Endothelial cell of umbilical vein (primary cell): Measurements from ENCODE around the gene TMEFF2. TPM values are rescaled to one million over a fixed set of nuclear protein-coding genes. Genes with fewer than 3 reads are reported as not detected.

Source experiments
- BruUV-seq: library from RNA; stranded (reverse); fragments of 400-500 nt; replicated peaks from 2 replicates; lab custom pipeline; 2021; lab: Mats Ljungman, UMichigan
- CTCF ChIA-PET: fragments of 300-600, 350-600 bp; sonication (Branson Sonifier 250); formaldehyde crosslinking; loops from one replicate; lab custom pipeline; 2021; ENCODE audit warnings: antibody characterized with exemption, inconsistent platforms; lab: Charles Lee
- POLR2A ChIA-PET: fragments of 300-600, 350-600 bp; sonication (Branson Sonifier 250); formaldehyde crosslinking; loops from one replicate; lab custom pipeline; 2021; ENCODE audit warnings: antibody characterized with exemption, inconsistent platforms; lab: Charles Lee
- DNase-seq: peaks from one replicate; pipeline ENCODE4 v3.0.0-alpha.2; 2011; ENCODE audit warnings: low read depth, low spot score
- FAIRE-seq: peaks from 2 replicates; lab custom pipeline; 2011; peaks lifted over from hg19 to GRCh38; lab: Jason Lieb, UNC
- H2AFZ ChIP-seq: 2 replicates; pipeline ENCODE4 v1.6.0; 2012; ENCODE audit warnings: low read depth, low read length, control low read depth, inconsistent platforms
- H3K27ac ChIP-seq: 2 replicates; pipeline ENCODE4 v1.5.1; 2011; ENCODE audit warnings: low read depth, mild to moderate bottlenecking, control low read depth, low read length, moderate library complexity; ENCODE audit not compliant: insufficient read depth
- H3K27me3 ChIP-seq, 2 experiments: 2 replicates each; pipeline versions ENCODE4 v1.6.0 to v1.6.1; 2011; ENCODE audit warnings: low read length in 2 of 2, mixed read lengths in 1 of 2; ENCODE audit not compliant: control insufficient read depth in 2 of 2, insufficient read depth in 2 of 2
- H3K36me3 ChIP-seq, 2 experiments: 2 replicates in 1 of 2; 3 replicates in 1 of 2; pipeline ENCODE4 v1.5.1; 2011; ENCODE audit warnings: low read length in 2 of 2, mild to moderate bottlenecking in 1 of 2, moderate library complexity in 1 of 2; ENCODE audit not compliant: control insufficient read depth in 2 of 2, insufficient read depth in 2 of 2; ENCODE audit errors: extremely low read depth in 1 of 2
- H3K4me1 ChIP-seq: 3 replicates; pipeline ENCODE4 v1.5.1; 2011; ENCODE audit warnings: mild to moderate bottlenecking, low read length; ENCODE audit not compliant: control insufficient read depth, insufficient read depth; ENCODE audit errors: extremely low read depth
- H3K4me2 ChIP-seq: 2 replicates; pipeline ENCODE4 v1.6.1; 2011; ENCODE audit warnings: low read length, control low read depth, mixed read lengths; ENCODE audit not compliant: insufficient read depth
- H3K4me3 ChIP-seq, 3 experiments: fragments of 200-600 bp in 1 of 3; sonication (generic), shearing (Covaris generic) in 1 of 3; replicated peaks in 1 of 3; 2 replicates each; pipeline ENCODE4 v1.5.1; 2011 to 2016; ENCODE audit warnings: control low read depth in 3 of 3, low read length in 3 of 3, mild to moderate bottlenecking in 2 of 3, inconsistent platforms in 1 of 3, low read depth in 1 of 3, moderate library complexity in 1 of 3; ENCODE audit not compliant: insufficient read depth in 1 of 3
- H3K79me2 ChIP-seq: 2 replicates; pipeline ENCODE4 v1.6.0; 2012; ENCODE audit warnings: low read length, inconsistent platforms; ENCODE audit not compliant: control insufficient read depth, insufficient read depth
- H3K9ac ChIP-seq: replicated peaks from 2 replicates; pipeline ENCODE3; 2011; ENCODE audit warnings: low read length, control low read depth; ENCODE audit not compliant: insufficient read depth; ENCODE audit errors: extremely low read depth
- H3K9me1 ChIP-seq: replicated peaks from 3 replicates; pipeline ENCODE4 v1.6.0; 2011; ENCODE audit warnings: mild to moderate bottlenecking, low read length; ENCODE audit not compliant: control insufficient read depth, insufficient read depth; ENCODE audit errors: extremely low read depth
- H3K9me3 ChIP-seq: replicated peaks from 2 replicates; pipeline ENCODE4 v1.5.1; 2012; ENCODE audit warnings: low read length, inconsistent platforms; ENCODE audit not compliant: control insufficient read depth, insufficient read depth
- H4K20me1 ChIP-seq: replicated peaks from 2 replicates; pipeline ENCODE3; 2011; ENCODE audit warnings: mild to moderate bottlenecking, low read length; ENCODE audit not compliant: control insufficient read depth, insufficient read depth; ENCODE audit errors: extremely low read depth
- CTCF ChIP-seq, 2 donors: IDR thresholded peaks; 1 replicate in 1 of 2; 2 replicates in 1 of 2; pipeline ENCODE4 v1.5.1; 2011; ENCODE audit warnings: low read length in 2 of 2, mild to moderate bottlenecking in 2 of 2, moderate library complexity in 2 of 2, control low read depth in 1 of 2, inconsistent platforms in 1 of 2, low read depth in 1 of 2; ENCODE audit not compliant: insufficient read depth in 1 of 2; ENCODE audit errors: extremely low read depth in 1 of 2
- EZH2 ChIP-seq: IDR thresholded peaks from 2 replicates; pipeline ENCODE4 v1.6.1; 2012; ENCODE audit warnings: borderline replicate concordance, low read depth, mild to moderate bottlenecking, moderate library complexity, low read length, inconsistent platforms; ENCODE audit not compliant: severe bottlenecking
- FOS ChIP-seq: IDR thresholded peaks from 2 replicates; pipeline ENCODE4 v1.6.1; 2011; ENCODE audit warnings: mild to moderate bottlenecking, low read length, moderate library complexity, borderline replicate concordance; ENCODE audit not compliant: insufficient read depth
- GATA2 ChIP-seq: IDR thresholded peaks from 2 replicates; pipeline ENCODE4 v1.7.0; 2011; ENCODE audit warnings: low read depth, mild to moderate bottlenecking, moderate library complexity, mixed read lengths, low read length; ENCODE audit not compliant: insufficient read length, insufficient read depth
- JUN ChIP-seq: IDR thresholded peaks from 2 replicates; pipeline ENCODE4 v1.6.1; 2011; ENCODE audit warnings: borderline replicate concordance, low read depth; ENCODE audit not compliant: insufficient read length, insufficient read depth
- MAX ChIP-seq: IDR thresholded peaks from 2 replicates; pipeline ENCODE4 v1.6.1; 2011; ENCODE audit not compliant: insufficient read depth, insufficient read length
- MYC ChIP-seq: IDR thresholded peaks from one replicate; pipeline ENCODE4 v1.6.1; 2011; ENCODE audit warnings: mild to moderate bottlenecking, low read depth, low read length
- POLR2A ChIP-seq: IDR thresholded peaks from 2 replicates; pipeline ENCODE4 v1.6.1; 2012; ENCODE audit warnings: low read depth, mild to moderate bottlenecking, control low read depth, low read length
- POLR2AphosphoS5 ChIP-seq: IDR thresholded peaks from 2 replicates; pipeline ENCODE4 v1.6.1; 2012; ENCODE audit warnings: low read depth, mild to moderate bottlenecking, control low read depth, low read length, moderate library complexity; ENCODE audit not compliant: insufficient read depth
- dilution Hi-C: fragments of 300-500 bp; cut with MboI; formaldehyde crosslinking; loops from one replicate; pipeline ENCODE4 v1.15.0; 2019; ENCODE audit warnings: low sequenced_read_pairs; ENCODE audit not compliant: extremely low pct_ligation_motif_present
- intact Hi-C: fragments of 100-400 bp; cut with micrococcal nuclease; formaldehyde crosslinking; loops from one replicate; pipeline ENCODE4 v1.10.0; 2022
- polyA plus RNA-seq, 4 experiments: library from polyadenylated mRNA; depleted of rRNA in 3 of 4; stranded (reverse) in 3 of 4; unstranded in 1 of 4; fragments of >200 nt; gene quantifications; 2 replicates each; pipeline versions ENCODE4 v1.2.1 to v1.2.3, GENCODE V29; 2011 to 2012; ENCODE audit warnings: missing spikeins in 1 of 4
- total RNA-seq: library from RNA; stranded (reverse); gene quantifications from 2 replicates; pipeline ENCODE4 v1.2.3, GENCODE V29; 2021

The TMEFF2 gene
- total and polyA plus RNA-seq, 2 donors (not counting 3 experiments of a cell fraction or from before 2014, with no cell fraction given) = 0.18 to 0.20 TPM

DNA sequence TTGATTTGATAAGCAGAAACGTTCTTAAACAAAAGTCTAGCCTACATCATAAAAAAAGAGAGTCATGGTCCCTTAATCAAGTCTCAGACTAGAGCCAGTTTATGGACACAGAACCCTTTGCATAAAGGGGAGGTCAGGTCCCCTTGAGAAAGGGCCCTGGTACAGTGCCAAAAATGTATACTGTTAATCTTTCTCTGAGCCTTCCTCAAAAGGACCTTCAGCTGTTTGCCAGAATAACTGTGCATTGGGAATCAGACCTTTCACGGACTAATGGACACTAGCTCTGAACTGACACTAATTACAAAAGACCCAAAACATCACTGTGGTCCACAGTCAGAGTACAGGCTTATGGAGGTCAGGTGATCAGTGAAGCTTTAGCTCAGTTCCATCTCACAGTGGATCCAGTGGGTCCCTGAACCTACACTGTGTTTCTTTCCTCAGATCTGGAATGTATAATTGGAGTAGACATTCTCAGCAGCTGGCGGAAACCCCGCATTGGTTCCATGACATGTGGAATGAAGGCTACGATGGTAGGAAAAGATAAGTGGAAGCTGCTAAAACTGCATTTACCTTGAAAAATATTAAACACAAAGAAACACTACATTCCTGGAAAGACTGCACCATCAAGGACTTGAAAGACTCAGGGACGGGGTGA is 151.4 kb downstream of the TMEFF2 start:
- no peaks in the 10 kb centered on the region for H4K20me1 ChIP-seq
- no peaks in the 10 kb centered on the region for H3K9me3 ChIP-seq
- intact Hi-C loops (no loop called here), dilution Hi-C loops (no loop called here)
- no peak overlapping the region for H3K27ac ChIP-seq
- no peaks in the 10 kb centered on the region for H3K79me2 ChIP-seq
- no TSS peak for BruUV-seq
- H3K4me2 ChIP-seq = no peak overlapping the region
- no peaks in the 10 kb centered on the region for H3K4me1 ChIP-seq
- no peak overlapping the region for H2AFZ ChIP-seq
- ChIA-PET CTCF (interaction anchor here (1.3 to 1.4 kb wide), 2 partner anchors 18 to 42 kb away, joined by 3 read pairs; no protein-coding TSS in a partner anchor), POLR2A (no interaction called here)
- FAIRE-seq (no peak), DNase-seq (no peak)
- TF ChIP-seq GATA2 = no peak
- no peak for TF ChIP-seq CTCF (IDR thresholded peaks at IDR 0.05; ENCODE audit: extremely low read depth in 1 of 2, insufficient read depth in 1 of 2, low read depth in 1 of 2, low read length in 2 of 2)
- TF ChIP-seq POLR2A = no peak
- TF ChIP-seq MYC = no peak
- no peak for TF ChIP-seq MAX
- no peak for TF ChIP-seq POLR2AphosphoS5
- TF ChIP-seq FOS = no peak
- no peak for TF ChIP-seq JUN
- no peak for TF ChIP-seq EZH2
- H3K27me3 ChIP-seq = no peaks in the 10 kb centered on the region
- H3K36me3 ChIP-seq = no peaks in the 10 kb centered on the region
- no peak overlapping the region for H3K4me3 ChIP-seq
- H3K9me1 ChIP-seq = no peaks in the 10 kb centered on the region
- no peak overlapping the region for H3K9ac ChIP-seq
